ENCODE measurements around the gene HIF3A.

DNA sequence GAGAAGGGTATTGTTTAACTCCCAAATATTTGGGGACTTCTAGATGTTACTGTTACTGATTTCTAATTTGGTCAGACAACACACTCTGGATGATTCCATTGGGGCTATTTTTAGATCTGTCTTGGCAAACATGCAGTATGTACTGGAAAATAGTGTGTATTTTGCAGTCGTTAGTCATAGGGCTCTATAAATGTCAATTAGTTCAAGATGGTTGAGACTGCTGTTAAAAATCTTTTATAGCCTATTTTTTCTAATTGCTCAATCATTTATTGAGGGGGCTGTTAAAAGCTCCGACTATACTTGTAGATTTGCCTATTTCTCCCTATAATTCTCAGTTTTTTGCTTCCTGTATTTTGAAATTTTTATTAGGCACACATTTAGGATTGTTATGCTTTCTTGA is 81.4 kb downstream of the HIF3A start:
- TF ChIP-seq, protein P1, sequence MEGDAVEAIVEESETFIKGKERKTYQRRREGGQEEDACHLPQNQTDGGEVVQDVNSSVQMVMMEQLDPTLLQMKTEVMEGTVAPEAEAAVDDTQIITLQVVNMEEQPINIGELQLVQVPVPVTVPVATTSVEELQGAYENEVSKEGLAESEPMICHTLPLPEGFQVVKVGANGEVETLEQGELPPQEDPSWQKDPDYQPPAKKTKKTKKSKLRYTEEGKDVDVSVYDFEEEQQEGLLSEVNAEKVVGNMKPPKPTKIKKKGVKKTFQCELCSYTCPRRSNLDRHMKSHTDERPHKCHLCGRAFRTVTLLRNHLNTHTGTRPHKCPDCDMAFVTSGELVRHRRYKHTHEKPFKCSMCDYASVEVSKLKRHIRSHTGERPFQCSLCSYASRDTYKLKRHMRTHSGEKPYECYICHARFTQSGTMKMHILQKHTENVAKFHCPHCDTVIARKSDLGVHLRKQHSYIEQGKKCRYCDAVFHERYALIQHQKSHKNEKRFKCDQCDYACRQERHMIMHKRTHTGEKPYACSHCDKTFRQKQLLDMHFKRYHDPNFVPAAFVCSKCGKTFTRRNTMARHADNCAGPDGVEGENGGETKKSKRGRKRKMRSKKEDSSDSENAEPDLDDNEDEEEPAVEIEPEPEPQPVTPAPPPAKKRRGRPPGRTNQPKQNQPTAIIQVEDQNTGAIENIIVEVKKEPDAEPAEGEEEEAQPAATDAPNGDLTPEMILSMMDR (IDR thresholded peaks at IDR 0.05): no peak
- TF ChIP-seq POLR2A (IDR thresholded peaks at IDR 0.05; ENCODE audit: low read depth) (no peak), POLR2AphosphoS5 (IDR thresholded peaks at IDR 0.05) (peak in 1 of 2 donors; percentile 13)
